Smooth muscle cell (in vitro differentiated cells): ENCODE measurements around the gene PTPRO. TPM values are rescaled to one million over a fixed set of nuclear protein-coding genes. Genes with fewer than 3 reads are reported as not detected.

Experiments used
- DNase-seq: peaks from one replicate; lab custom pipeline; 2025; ENCODE audit not compliant: unreplicated experiment; lab: John Stamatoyannopoulos, UW
- H2AFZ ChIP-seq: fragments of 200-600 bp; sonication (generic); 2 replicates; pipeline ENCODE4 v1.6.0; 2016; ENCODE audit warnings: antibody characterized with exemption, low read depth, mild to moderate bottlenecking
- H3F3A ChIP-seq: fragments of 200-600 bp; sonication (generic); 2 replicates; pipeline ENCODE4 v1.6.0; 2017; ENCODE audit warnings: antibody characterized with exemption, low read depth
- H3K27ac ChIP-seq: fragments of 200-600 bp; sonication (generic); 2 replicates; pipeline ENCODE4 v1.5.1; 2016; ENCODE audit warnings: low read depth, mild to moderate bottlenecking
- H3K27me3 ChIP-seq: fragments of 200-600 bp; sonication (generic); 2 replicates; pipeline ENCODE4 v1.6.1; 2016; ENCODE audit warnings: low read depth, mild to moderate bottlenecking
- H3K36me3 ChIP-seq: fragments of 200-600 bp; sonication (generic); 2 replicates; pipeline ENCODE4 v1.5.1; 2016; ENCODE audit warnings: low read depth
- H3K4me1 ChIP-seq: fragments of 200-600 bp; sonication (generic); 2 replicates; pipeline ENCODE4 v1.5.1; 2016; ENCODE audit warnings: low read depth
- H3K4me2 ChIP-seq: fragments of 200-600 bp; sonication (generic); 2 replicates; pipeline ENCODE4 v1.6.0; 2016; ENCODE audit warnings: mild to moderate bottlenecking
- H3K4me3 ChIP-seq: fragments of 200-600 bp; sonication (generic); 2 replicates; pipeline ENCODE4 v1.5.1; 2016; ENCODE audit warnings: mild to moderate bottlenecking
- H3K79me2 ChIP-seq: fragments of 200-600 bp; sonication (generic); 2 replicates; pipeline ENCODE4 v1.6.0; 2016; ENCODE audit warnings: low read depth, mild to moderate bottlenecking
- H3K9ac ChIP-seq: fragments of 200-600 bp; sonication (generic); 2 replicates; pipeline ENCODE4 v1.6.0; 2016; ENCODE audit warnings: low read depth
- H3K9me3 ChIP-seq: fragments of 200-600 bp; sonication (generic); replicated peaks from 2 replicates; pipeline ENCODE4 v1.5.1; 2016; ENCODE audit warnings: low read depth
- H4K20me1 ChIP-seq: fragments of 200-600 bp; sonication (generic); 2 replicates; pipeline ENCODE4 v1.6.0; 2016; ENCODE audit warnings: low read depth
- WGBS: methylation state at CpG from one replicate; pipeline ENCODE4 v1.1.7; 2016; ENCODE audit warnings: low lambda C conversion rate; 5-methylcytosine and 5-hydroxymethylcytosine counted together
- polyA plus RNA-seq: library from polyadenylated mRNA; unstranded; fragments of >200 nt; fragmentation: Nextera tagmentation; extraction: Ambion mirVana; gene quantifications from 2 replicates; pipeline ENCODE4 v1.2.1, GENCODE V29; 2016
- total RNA-seq: library from RNA; depleted of rRNA; stranded (reverse); fragments of >200 nt; gene quantifications from 2 replicates; pipeline ENCODE4 v1.2.3, GENCODE V29; 2014
- TF ChIP-seq, protein P1 (sequence below): fragments of 200-600 bp; sonication (generic); IDR thresholded peaks from 2 replicates; pipeline ENCODE4 v1.5.1; 2017; ENCODE audit warnings: borderline replicate concordance, mild to moderate bottlenecking, antibody characterized with exemption; ENCODE audit not compliant: insufficient read depth, poor library complexity, severe bottlenecking

The PTPRO gene
- total and polyA plus RNA-seq, 2 experiments from 2014 or later, result not detected

DNA sequence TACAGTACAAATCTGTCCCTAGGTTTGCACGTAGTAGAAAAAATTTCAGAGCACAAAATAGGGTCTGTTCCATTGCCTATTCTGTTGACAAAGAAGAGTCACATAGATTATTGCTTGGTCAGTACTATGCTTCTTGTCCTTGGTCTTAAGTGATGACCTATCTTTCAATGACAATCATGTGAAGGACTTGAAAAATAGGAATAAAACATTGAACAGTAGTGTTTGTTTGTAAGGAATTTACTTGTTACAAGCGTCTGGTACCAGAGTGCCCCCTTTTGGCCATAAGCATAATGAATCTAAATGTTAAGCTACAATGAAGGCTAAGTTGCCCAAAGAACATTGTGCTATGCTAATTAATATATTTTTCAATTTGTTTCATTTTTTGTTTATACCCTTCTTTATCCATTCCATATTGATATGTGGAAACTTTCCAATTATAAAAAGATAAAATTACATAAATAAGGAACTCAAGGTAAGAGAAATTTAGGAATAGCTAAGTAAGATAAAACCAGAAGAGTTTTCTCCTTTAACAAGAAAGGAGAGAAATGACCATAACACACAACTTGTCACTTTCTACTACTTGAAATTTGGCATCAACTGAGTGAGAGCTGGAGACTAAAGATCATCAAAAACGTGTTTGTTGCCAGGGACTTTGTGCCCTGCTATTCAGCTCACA, 262.2 kb downstream of the PTPRO start:
- no peaks in the 10 kb centered on the region for H3K9me3 ChIP-seq
- H4K20me1 ChIP-seq, result no peaks in the 10 kb centered on the region
- H3K36me3 ChIP-seq, result no peaks in the 10 kb centered on the region
- TF ChIP-seq, protein P1, sequence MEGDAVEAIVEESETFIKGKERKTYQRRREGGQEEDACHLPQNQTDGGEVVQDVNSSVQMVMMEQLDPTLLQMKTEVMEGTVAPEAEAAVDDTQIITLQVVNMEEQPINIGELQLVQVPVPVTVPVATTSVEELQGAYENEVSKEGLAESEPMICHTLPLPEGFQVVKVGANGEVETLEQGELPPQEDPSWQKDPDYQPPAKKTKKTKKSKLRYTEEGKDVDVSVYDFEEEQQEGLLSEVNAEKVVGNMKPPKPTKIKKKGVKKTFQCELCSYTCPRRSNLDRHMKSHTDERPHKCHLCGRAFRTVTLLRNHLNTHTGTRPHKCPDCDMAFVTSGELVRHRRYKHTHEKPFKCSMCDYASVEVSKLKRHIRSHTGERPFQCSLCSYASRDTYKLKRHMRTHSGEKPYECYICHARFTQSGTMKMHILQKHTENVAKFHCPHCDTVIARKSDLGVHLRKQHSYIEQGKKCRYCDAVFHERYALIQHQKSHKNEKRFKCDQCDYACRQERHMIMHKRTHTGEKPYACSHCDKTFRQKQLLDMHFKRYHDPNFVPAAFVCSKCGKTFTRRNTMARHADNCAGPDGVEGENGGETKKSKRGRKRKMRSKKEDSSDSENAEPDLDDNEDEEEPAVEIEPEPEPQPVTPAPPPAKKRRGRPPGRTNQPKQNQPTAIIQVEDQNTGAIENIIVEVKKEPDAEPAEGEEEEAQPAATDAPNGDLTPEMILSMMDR, result peak; percentile 57
- H3K9ac ChIP-seq, result no peak overlapping the region
- WGBS, result 35% methylated on average over 3 of the region's 3 CpGs
- no peaks in the 10 kb centered on the region for H3F3A ChIP-seq
- H2AFZ ChIP-seq, result peak overlapping the region; percentile 3
- peaks cover 6% of the 10 kb centered on the region for H3K4me1 ChIP-seq
- H3K79me2 ChIP-seq, result no peaks in the 10 kb centered on the region
- H3K27ac ChIP-seq, result no peak overlapping the region
- no peak overlapping the region for H3K4me2 ChIP-seq
- DNase-seq, result no peak
- peaks cover 4% of the 10 kb centered on the region for H3K27me3 ChIP-seq
- H3K4me3 ChIP-seq, result no peak overlapping the region

DNA sequence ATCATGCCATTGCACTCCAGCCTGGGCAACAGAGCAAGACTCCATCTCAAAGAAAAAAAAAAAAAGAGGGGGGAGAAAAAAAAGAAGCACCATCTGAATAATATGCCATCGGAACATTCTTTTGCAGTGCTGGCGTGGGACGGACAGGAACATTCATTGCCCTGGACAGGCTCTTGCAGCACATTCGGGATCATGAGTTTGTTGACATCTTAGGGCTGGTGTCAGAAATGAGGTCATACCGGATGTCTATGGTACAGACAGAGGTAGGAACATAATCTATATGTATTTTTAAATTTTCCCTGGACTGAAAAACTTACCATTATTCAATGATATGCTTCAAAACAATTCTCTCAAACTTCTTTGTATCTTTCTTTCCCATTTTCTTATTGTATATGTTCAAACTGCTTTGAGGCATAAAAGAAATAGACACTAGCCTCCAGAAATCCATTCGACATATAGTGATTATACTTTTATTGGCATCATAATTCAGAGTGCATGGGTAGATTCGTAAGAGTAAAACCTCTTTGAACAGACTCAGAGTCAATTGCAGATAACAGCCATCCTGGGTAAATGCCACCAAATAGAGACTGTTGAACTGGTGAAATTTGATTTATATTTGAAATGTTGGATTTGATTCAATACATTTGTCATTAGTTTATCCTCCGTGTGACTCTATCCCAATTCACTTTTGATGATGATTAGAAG, 267.2 kb downstream of the PTPRO start:
- Histone ChIP-seq H3F3A (no peaks in the 10 kb centered on the region), H3K9ac (no peak overlapping the region), H3K9me3 (no peaks in the 10 kb centered on the region), H3K27me3 (peaks cover 4% of the 10 kb centered on the region), H3K36me3 (no peaks in the 10 kb centered on the region), H3K79me2 (no peaks in the 10 kb centered on the region), H3K4me2 (peak overlapping the region; percentile 81), H3K27ac (no peak overlapping the region), H3K4me1 (peaks cover 6% of the 10 kb centered on the region), H3K4me3 (no peak overlapping the region), H2AFZ (peak overlapping the region; percentile 88), H4K20me1 (no peaks in the 10 kb centered on the region)
- 71% methylated on average over 8 of the region's 8 CpGs for WGBS
- TF ChIP-seq, protein P1, result no peak
- no peak for DNase-seq

DNA sequence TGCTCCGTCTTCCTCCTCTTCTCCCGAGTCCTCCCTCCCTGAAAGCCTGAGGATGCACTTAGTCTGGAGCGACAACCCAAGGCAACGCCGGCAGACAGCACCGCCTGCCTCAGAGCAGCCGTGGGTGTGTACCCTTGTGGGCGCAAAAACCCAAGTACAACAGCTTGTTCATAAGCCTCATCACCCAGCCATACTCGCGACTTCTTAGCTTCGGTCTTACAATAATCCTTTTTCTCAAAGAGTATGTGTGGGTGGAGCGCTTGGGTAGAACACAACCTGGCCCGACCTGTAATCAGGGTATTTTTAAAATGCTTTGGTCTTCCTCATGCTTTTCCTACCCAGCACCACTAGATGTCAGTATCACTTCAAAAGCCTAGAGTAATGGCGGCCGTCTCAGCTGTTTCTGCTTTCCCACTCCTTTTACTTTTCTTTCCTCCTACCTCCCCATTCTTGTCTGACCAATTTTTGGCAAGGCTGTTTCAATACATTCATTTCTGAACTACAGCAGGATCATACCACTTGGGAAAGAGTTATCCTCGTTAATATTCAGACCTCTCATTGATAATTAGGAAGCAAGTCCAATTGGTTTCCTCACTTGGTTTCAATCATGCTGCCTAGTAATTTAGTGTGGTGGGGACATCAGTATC, 268.0 kb downstream of the PTPRO start:
- Histone ChIP-seq H3K4me1 (no peaks in the 10 kb centered on the region), H3F3A (no peaks in the 10 kb centered on the region), H3K27ac (no peak overlapping the region), H3K4me2 (peak overlapping the region; percentile 81), H3K9ac (no peak overlapping the region), H2AFZ (peak overlapping the region; percentile 88), H3K4me3 (peak overlapping the region; percentile 45), H3K27me3 (peaks cover 4% of the 10 kb centered on the region), H4K20me1 (no peaks in the 10 kb centered on the region), H3K36me3 (no peaks in the 10 kb centered on the region), H3K79me2 (no peaks in the 10 kb centered on the region), H3K9me3 (no peaks in the 10 kb centered on the region)
- WGBS, result 20% methylated on average over 16 of the region's 16 CpGs
- TF ChIP-seq, protein P1, result peak; percentile 85
- no peak for DNase-seq
